ENCODE results near the gene PITPNC1. TPM values are rescaled to one million over a fixed set of nuclear protein-coding genes. Genes with fewer than 3 reads are reported as not detected.

Gene PITPNC1
- total RNA-seq, 1 experiment from 2014 or later: 37.5 TPM

- no peak overlapping the region for H3K18ac ChIP-seq (ENCODE audit: insufficient read length, low read depth, low read length)
- no peaks in the 10 kb centered on the region for H3K27me3 Mint-ChIP-seq (ENCODE audit: low read depth)
- no peaks in the 10 kb centered on the region for H3K79me1 ChIP-seq (ENCODE audit: insufficient read depth, low read depth, low read length, poor library complexity, severe bottlenecking)
These were observed 334.8 kb downstream of the PITPNC1 start for GRCh38 chr17:67711916-67712315.

More at GRCh38 chr17:67711916-67712315, 334.8 kb downstream of the PITPNC1 start:
- H3K27ac Mint-ChIP-seq: no peak overlapping the region
- H2BK120ac ChIP-seq (ENCODE audit: low read depth, low read length, poor library complexity, severe bottlenecking): no peak overlapping the region
- peaks cover 6% of the 10 kb centered on the region in 2 experiments; a peak in 4 of 5 replicates for H3K9me3 Mint-ChIP-seq
- H4K91ac ChIP-seq (ENCODE audit: insufficient read length, low read depth, low read length): no peak overlapping the region
- no peak overlapping the region for H4K5ac ChIP-seq (ENCODE audit: insufficient read length, low read depth, low read length)
- H3K23ac ChIP-seq (ENCODE audit: insufficient read length, low read depth, low read length): no peak overlapping the region
- peaks cover 0 to 9% (median 5%) of the 10 kb centered on the region in 3 experiments; a peak in 3 of 7 replicates for H3K36me3 Mint-ChIP-seq (ENCODE audit: insufficient read depth in 1 of 3, low read depth in 3 of 3)
- H4K8ac ChIP-seq (replicated peaks; ENCODE audit: insufficient read length, low read depth, low read length): no peak overlapping the region
- no peak for TF ChIP-seq CTCF (conservative IDR thresholded peaks at IDR 0.05)
- no peak overlapping the region for H3T11ph ChIP-seq (ENCODE audit: low read length)
- no peaks in the 10 kb centered on the region for H4K20me1 ChIP-seq (ENCODE audit: control insufficient read depth, insufficient read depth, insufficient read length)
- H3K9me3 ChIP-seq (ENCODE audit: control insufficient read depth, low read depth, low read length): no peaks in the 10 kb centered on the region
- DNase-seq: no peak
- no peak overlapping the region for H3K4me2 ChIP-seq (ENCODE audit: insufficient read depth, insufficient read length, low read length)
- no peak overlapping the region for H3K14ac ChIP-seq (ENCODE audit: insufficient read depth, low read length)
- H3K9ac ChIP-seq (ENCODE audit: extremely low read depth, insufficient read length, low read length): no peak overlapping the region
- no peak overlapping the region for H3K4ac ChIP-seq (ENCODE audit: low read depth, low read length)
- H2AK5ac ChIP-seq (ENCODE audit: insufficient read length, low read length): no peak overlapping the region
- H2BK20ac ChIP-seq (ENCODE audit: low read depth, low read length, poor library complexity, severe bottlenecking): no peak overlapping the region
- no peak overlapping the region for H2BK5ac ChIP-seq (ENCODE audit: insufficient read length, low read length)
- H3K27me3 ChIP-seq (ENCODE audit: insufficient read depth, low read length): no peaks in the 10 kb centered on the region
- no peak overlapping the region for H2BK15ac ChIP-seq (ENCODE audit: low read depth, low read length)
- H3K56ac ChIP-seq (ENCODE audit: insufficient read length, low read depth, low read length): no peak overlapping the region
- no CpG with 5 or more reads among the region's 4 CpGs for WGBS (ENCODE audit: extremely low coverage, insufficient read length, low lambda C conversion rate)
- no peaks in the 10 kb centered on the region for H3K79me2 ChIP-seq (ENCODE audit: insufficient read depth, low read length)
- no peak overlapping the region for H3K27ac ChIP-seq (ENCODE audit: insufficient read length, low read depth, low read length)
- H3K4me1 Mint-ChIP-seq: peaks cover 12 to 24% of the 10 kb centered on the region in 2 experiments
- H3K4me1 ChIP-seq (ENCODE audit: insufficient read depth, low read length): no peaks in the 10 kb centered on the region
- no peak overlapping the region for H3K4me3 Mint-ChIP-seq
- no peaks in the 10 kb centered on the region for H3K23me2 ChIP-seq (ENCODE audit: insufficient read length, low read depth, low read length, poor library complexity, severe bottlenecking)
- no peak overlapping the region for H2AFZ ChIP-seq (ENCODE audit: low read length)
- no peak overlapping the region for H2BK12ac ChIP-seq (ENCODE audit: insufficient read length, low read depth, low read length)

Data from H9 (cell line).